Measurements from ENCODE around the gene PLA2G4C.

- TF ChIP-seq CTCF (IDR thresholded peaks at IDR 0.05; ENCODE audit: low read length) (no peak), EZH2 (optimal IDR thresholded peaks at IDR 0.05; ENCODE audit: low read depth, low read length) (no peak)
These were observed 22.5 kb upstream of the PLA2G4C start for GRCh38 chr19:48133094-48133493.

Data from MM.1S (cell line).